HL-60 (cell line): ENCODE results near the gene FBXW10B.
"Not testable (repeated sequence)": the region's sequence is repeated elsewhere in the genome, so short reads cannot be mapped to it uniquely, and the experiment has no call there.

Experiments used
- GABPA ChIP-seq: IDR thresholded peaks from 2 replicates; pipeline ENCODE4 v1.6.1; 2012; ENCODE audit warnings: low read depth
- TF ChIP-seq, protein P1 (sequence below): IDR thresholded peaks from one replicate; pipeline ENCODE4 v1.5.1; 2011; ENCODE audit warnings: low read length, control low read depth, inconsistent platforms; ENCODE audit not compliant: insufficient read depth

DNA sequence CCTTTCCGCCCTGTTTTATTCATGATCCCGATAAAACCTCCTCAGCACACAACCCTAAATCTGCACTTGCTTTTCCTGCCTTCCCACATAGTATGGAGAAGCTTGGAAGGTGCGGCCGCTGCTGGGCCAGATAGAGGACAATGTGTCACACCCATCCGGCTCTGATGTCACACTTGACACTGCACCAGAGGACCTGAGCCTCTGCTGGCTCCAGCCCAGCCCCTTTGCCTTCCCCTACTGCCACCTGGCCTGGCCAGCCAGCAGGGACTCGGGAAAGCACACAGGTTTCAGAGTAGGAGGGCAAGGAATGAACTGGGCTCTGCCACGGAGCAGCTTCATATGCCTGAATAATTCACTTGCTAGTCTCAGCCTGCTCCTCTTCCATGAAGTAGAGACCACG lies 2.6 kb upstream of the FBXW10B start:
- TF ChIP-seq, protein P1, sequence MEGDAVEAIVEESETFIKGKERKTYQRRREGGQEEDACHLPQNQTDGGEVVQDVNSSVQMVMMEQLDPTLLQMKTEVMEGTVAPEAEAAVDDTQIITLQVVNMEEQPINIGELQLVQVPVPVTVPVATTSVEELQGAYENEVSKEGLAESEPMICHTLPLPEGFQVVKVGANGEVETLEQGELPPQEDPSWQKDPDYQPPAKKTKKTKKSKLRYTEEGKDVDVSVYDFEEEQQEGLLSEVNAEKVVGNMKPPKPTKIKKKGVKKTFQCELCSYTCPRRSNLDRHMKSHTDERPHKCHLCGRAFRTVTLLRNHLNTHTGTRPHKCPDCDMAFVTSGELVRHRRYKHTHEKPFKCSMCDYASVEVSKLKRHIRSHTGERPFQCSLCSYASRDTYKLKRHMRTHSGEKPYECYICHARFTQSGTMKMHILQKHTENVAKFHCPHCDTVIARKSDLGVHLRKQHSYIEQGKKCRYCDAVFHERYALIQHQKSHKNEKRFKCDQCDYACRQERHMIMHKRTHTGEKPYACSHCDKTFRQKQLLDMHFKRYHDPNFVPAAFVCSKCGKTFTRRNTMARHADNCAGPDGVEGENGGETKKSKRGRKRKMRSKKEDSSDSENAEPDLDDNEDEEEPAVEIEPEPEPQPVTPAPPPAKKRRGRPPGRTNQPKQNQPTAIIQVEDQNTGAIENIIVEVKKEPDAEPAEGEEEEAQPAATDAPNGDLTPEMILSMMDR = not testable (repeated sequence)
- TF ChIP-seq GABPA = not testable (repeated sequence)
